HG03066 (cell line): ENCODE results near the gene USP31.

Source experiments
- ATAC-seq: cut with Tn5 transposase; IDR thresholded peaks from one replicate; pipeline ENCODE4 v1.9.1; 2021; ENCODE audit warnings: low read depth; ENCODE audit not compliant: unreplicated experiment

USP31 gene

DNA sequence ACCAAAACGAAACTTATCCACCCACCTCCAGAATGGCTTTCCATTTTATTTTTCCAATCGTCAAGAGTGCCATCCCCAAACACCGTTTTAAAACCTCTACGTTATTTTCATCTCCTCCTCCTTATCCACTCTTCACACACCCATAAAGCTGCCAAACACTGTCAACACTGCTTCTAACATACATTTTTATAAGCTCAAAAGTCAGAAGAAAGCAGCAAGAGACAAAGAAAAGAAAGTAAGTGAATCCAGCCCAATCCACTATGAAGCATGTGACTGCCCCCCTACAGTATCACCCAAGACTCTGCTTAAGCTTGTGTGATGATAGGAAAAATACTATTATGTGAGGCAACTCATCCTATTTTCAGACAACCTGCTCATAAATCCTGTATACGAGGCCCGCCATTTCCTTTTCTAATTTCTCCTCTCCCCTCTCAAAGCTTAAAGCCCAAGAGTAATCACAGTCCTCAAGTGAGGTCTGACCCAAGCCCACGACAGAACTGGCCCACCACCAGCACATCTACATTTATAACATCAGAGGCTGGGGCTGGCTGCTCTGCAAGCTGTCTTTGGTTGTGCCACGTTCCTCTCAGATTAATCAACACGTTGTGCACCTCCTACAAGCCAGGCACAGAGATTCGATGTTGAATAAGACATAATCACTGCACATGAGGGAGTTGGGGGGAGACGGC, 16.3 kb downstream of the USP31 start:
- ATAC-seq: no peak

DNA sequence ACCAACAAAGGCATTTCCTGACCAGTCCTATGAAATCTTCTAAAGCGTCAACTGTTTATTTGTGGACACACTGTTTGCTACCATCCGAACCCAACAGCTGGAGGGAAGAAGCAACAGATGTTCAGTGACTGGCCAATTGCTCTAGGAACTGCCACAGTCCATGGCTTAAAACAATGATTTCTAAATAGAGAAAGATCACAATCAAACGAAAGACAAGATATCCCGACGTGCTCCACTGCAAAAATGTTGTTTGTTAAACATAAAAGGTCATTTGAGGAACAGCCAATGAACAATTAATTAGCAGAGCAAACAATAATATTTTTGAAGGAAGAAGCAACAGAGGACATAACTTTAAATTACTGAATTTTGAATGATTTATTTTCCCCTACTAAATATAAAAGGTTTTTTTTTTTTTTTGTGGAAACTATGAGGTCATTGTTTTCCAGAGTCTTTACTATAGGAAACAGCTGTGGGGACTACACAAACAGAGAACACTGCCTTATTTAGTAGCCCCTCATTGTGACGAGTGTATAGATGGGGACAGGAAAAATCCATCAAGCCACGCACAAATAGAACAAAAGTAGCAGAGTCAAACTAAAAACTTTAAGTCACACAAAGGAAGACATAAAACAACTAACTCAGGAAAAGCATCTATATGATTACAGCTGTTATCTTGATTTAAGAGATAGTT, 17.2 kb downstream of the USP31 start:
- no peak for ATAC-seq

- no peak for ATAC-seq
Measured at GRCh38 chr16:23131436-23131835, 17.8 kb downstream of the USP31 start.

- ATAC-seq: no peak
Measured at GRCh38 chr16:23131036-23131435, 18.2 kb downstream of the USP31 start.

DNA sequence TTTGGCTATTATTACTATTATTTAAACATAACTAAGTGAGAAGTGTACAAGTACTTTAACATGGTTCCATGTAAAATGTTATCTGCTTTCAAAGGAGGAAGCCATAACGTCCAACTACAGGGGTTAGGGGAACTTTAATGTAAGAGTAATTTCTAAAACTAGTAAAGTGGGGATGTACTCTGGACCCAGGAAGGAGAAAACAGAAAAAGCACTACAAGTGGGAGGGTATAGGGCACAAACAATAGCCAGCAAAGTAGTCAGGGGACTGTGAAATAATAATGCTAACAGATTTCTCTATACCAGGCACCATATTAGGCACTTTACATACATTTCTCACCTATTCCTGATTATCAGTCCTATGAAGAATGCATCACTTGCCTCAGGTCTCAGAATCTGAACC, 19.6 kb downstream of the USP31 start:
- no peak for ATAC-seq

DNA sequence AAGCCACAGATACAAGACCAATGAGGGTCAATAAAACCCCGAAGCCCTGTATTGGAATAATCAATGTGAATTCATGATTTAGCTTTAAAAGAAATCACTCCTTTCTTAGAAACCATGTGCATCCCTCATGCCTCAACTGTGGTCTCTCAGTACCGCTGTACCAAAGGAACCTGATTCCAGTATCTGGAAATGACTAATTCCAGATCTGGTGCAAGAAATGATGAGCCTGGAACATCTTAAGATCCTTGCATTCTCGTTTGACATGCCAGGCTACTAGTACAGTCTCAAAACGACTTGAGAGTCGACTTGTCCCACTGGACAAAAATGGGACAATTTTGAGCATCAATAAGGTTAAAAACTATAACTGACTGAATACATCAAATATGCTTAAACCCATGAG, 21.2 kb downstream of the USP31 start:
- no peak for ATAC-seq

DNA sequence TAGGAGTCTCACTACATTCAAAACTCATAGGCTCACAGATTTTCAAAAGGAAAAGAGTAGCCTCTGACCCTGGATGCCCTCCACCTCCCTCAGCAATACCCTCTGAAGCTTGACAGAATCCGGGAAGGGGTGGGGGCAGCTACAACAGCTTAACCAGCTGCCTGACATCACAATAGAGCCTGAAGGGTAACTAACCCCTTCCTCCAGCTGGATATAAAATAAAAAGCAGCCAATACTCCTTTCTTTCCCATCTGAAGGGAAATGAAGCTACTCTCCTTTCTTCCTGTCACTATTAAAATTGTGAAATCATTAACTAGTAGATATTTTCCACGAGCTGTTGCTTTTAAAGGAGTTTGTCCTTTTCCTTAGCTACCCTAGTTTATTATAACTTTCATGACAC, 24.0 kb downstream of the USP31 start:
- no peak for ATAC-seq

DNA sequence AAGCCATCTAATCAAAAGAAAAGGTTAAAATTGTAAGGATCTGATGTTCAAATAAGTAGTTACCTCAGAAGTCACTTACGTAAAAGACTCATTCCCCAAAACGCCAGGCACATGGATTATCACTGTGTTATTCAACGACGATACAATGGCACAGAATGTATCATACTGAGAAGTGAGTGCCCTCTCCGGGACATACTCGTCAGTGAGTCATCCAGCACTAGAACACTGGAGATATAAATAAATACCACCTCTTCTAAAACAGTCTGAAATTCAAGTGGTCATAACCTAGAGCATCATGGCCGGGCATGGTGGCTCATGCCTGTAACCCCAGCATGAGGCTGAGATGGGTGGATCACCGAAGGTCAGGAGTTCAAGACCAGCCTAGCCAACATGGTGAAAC, 24.9 kb downstream of the USP31 start:
- no peak for ATAC-seq

GRCh38 chr16:23122144-23122543, 27.1 kb downstream of the USP31 start:
- ATAC-seq: no peak

- ATAC-seq: no peak
Measured at GRCh38 chr16:23121024-23121423, 28.2 kb downstream of the USP31 start.

DNA sequence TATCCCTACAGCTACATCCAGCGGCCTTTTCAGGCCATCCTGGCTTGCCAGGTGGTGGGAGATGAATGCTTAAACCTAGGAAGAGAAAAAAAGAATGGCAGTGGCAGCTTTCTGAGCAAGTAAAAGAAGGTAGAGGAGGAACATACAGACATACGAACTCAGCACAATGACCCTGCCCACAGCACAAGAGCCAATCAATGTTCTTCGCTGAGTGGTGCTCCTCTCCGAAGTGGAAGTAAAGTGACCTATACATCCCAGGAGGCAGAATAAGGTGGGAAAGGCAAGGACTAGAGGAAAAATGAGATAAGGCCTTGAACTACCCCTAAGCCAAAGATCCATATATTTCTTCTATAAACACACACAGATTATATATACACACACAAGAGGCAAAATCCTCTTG, 28.7 kb downstream of the USP31 start:
- no peak for ATAC-seq

DNA sequence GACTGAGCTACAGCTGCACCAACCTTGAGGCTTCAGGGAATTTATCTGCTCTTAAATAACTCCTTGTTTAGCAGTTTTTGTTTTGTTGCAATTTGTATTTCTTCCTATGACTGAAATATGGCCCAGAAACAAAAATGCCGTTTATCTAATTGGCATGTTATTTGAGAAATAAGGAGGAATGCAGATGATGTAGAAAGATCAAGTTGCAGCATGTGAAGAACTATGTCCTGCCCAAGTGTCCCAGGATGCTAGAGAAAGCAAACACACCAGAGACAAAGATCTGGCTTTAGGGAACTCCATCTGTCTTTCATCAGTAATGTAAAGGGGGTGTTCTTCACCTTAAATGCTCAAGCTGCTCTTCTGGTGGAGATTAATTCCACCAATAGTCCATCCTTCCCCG, 29.7 kb downstream of the USP31 start:
- ATAC-seq: no peak

DNA sequence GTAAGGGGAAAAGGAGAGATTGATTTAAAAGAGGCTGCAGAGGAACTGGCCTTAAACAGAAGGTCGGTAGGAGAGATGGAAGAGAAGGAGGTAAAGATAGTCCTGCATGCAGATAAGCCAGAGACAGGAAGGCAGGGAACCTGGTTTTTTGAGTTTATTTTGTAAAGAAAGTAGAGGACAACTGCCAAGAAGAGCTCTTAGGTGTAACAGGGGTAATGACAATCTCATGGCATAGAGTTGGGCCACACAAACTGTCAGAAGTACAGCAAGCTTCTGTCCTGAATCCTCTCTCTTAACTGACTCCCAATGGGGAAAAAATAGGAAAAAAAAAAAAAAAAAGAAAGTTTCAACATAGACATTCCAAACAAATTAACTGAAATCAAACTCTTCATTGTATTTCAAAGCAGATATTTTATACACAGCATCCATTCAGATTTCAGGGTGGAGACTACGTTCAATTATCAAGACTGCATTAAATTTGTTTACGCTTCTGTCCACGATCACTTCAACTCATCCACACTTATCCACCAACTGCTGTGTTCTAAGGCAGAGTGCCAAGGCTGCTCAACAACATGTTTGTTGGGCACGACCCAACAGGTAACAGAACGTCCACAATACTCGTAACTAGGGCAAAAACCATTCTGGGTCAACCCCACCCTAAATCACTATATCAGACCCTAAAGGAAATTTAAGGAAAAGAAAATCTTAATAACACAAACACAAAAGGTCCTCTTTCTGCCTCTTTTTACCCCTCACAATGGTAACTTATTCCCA, 34.9 kb downstream of the USP31 start:
- no peak for ATAC-seq

- ATAC-seq: no peak
Measured at GRCh38 chr16:23113185-23113584, 36.1 kb downstream of the USP31 start.

DNA sequence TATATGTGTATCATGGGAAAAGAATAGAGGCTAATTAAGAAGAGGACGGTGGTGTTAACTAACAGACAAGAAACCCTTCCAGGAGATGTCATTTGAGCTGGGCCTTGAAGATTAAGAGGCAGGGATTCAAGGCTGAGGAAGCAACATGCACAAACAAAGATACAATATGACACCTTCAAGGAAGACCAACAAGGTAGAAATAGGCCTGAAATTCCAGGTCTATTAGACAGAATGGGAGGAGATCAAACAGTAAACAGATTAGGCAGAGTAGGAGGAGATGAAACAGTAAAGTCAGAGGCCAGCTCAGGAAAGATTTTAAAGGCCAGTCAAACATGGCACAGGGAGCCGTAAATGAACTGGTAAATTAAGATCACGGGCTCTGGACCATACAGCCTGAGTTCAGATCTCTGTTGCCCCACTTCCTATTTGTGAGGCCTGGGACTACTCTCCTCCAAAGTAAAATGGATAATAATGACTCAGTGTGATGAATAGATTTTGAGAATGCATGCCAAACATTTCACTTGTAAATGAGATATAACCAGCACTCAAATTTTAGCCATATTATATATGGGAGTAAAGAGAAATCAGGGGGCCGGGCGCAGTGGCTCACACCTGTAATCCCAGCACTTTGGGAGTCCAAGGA, 38.9 kb downstream of the USP31 start:
- ATAC-seq: no peak

GRCh38 chr16:23107936-23108335, 41.3 kb downstream of the USP31 start:
- no peak for ATAC-seq

- ATAC-seq: no peak
Measured at GRCh38 chr16:23107117-23107516, 42.1 kb downstream of the USP31 start.

DNA sequence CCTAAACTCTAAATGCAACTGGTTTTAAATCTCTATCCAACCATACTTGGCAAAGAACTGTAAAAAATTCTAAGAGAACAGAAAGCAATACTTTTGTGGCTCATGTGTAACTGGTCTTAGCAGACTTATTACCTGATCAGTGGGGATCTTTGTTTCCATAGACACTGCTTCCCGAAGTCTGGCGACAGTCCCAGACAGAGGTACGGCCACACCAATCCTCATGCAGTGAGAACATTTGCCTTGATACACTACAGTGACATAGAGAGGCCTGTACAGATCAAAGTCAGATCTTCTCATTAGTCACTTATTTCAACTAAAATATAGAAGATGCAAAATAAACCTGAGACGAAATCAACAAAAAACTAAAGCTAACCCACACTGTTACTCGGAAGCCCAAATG, 43.9 kb downstream of the USP31 start:
- no peak for ATAC-seq

DNA sequence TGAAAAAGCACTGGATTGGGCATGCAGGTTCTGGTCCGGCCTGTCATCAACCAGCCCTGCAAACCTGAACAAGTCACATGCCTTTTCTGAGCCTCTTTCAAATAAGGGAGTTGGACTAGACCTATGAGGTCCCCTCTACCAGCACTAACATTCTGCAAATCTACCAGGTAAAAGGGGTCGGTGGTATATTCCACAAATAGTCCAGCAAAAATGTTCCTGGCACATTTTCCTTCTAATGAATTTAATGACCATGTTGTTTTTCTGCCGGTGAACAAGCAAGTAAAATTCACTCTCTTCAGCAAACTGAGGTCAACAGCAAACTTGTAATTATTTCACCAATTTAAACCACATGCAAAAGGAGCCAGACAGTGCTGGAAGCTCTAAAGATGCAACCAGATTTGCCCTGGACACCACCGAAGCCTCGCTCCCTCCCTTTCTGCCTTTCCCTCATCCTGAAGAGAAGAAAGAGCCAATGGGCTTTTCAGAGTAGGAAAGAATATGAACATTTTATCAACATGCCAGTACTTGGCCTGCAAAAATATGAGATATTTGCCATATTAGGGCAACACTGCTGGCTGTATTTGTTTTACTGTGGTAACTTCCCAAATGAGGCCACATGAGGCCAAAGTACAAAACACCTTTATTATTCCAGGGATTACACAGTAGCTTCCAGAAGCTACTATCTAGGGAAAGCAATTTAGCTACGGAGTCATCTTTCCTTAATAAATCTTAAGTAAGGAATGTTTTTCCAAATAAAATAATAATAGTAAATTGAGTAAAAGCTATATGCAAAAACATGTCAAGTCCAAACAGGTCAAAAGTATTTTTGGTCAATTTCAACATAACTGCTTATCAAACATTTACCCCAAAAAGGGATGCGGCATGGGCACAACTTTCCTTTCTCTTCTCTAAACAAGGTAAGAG, 45.0 kb downstream of the USP31 start:
- no peak for ATAC-seq

GRCh38 chr16:23103603-23104002, 45.6 kb downstream of the USP31 start:
- ATAC-seq: no peak
